Suprapubic skin (tissue), 4 donors: Measurements from ENCODE around the gene GFPT2.

Experiments used
- CTCF ChIP-seq, 2 donors: fragments of 200-600 bp in 1 of 2; fragments of 450-650 bp in 1 of 2; sonication (generic) in 1 of 2; IDR thresholded peaks; one replicate each; pipeline ENCODE4 v1.5.1; 2016 to 2019; ENCODE audit warnings: antibody characterized with exemption in 2 of 2, mild to moderate bottlenecking in 1 of 2, moderate library complexity in 1 of 2
- EP300 ChIP-seq: sonication (generic); formaldehyde crosslinking; IDR thresholded peaks from one replicate; pipeline ENCODE4 v1.6.1; 2017; ENCODE audit warnings: antibody characterized with exemption
- POLR2AphosphoS5 ChIP-seq, 3 donors: sonication (generic); formaldehyde crosslinking; IDR thresholded peaks; one replicate each; pipeline ENCODE4 v1.6.1; 2017; ENCODE audit warnings: antibody characterized with exemption in 3 of 3

- TF ChIP-seq CTCF (IDR thresholded peaks at IDR 0.05) (no peak), EP300 (no peak), POLR2AphosphoS5 (IDR thresholded peaks at IDR 0.05) (no peak)
Measured at GRCh38 chr5:180306796-180307195, 46.3 kb downstream of the GFPT2 start.
